SH-SY5Y (cell line): ENCODE results near the gene NCBP1.

ENCODE experiments used
- GATA2 ChIP-seq: IDR thresholded peaks from 2 replicates; pipeline ENCODE4 v1.6.1; 2011; ENCODE audit warnings: mild to moderate bottlenecking, low read depth, low read length
- GATA3 ChIP-seq: IDR thresholded peaks from 2 replicates; pipeline ENCODE4 v1.6.1; 2011; ENCODE audit warnings: low read depth, mild to moderate bottlenecking, low read length, moderate library complexity

DNA sequence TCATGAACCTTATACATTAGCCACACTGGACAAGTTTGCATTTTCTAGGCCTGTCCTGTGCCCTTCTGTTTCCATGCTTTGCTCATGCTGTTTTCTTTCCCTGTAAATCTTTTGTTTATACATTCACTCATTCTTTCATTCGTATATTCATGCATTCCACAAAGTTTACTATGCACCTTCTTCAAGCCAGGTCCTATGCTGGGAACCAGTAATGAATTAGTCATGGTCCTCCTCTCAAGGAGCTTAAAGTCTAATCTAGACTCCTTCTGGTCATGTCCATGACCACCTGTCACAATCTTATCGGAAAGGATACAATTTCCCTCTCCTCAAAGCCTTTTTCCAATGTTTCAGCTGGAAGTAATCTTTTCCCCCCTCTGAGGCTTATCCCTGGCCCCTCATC, 72.6 kb downstream of the NCBP1 start:
- TF ChIP-seq GATA2 (no peak), GATA3 (no peak)
